Fibroblast of skin of left biceps (primary cell): Measurements from ENCODE around the gene INPP1.

Source experiments
- DNase-seq, 2 experiments: peaks; one replicate each; pipeline ENCODE4 v3.0.0-alpha.2; 2013; ENCODE audit warnings: low read depth in 2 of 2

INPP1 gene

DNA sequence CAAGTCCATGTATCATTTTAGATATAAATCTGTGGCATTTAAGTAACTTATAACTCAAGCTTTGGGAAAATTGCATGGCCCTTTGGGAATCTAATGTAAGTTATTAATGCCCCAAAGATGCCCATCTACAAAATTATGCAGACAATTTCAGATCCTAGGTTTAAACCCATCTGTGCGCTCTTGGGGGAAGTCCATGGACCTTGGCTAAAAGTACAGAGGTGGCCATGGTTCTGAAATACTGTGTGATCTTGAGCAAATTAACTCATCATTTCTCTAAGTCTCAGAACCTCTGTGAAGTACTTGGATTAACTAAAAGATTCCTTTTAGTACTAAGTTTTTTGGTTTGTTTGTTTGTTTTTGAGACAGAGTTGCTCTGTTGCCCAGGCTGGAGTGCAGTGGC lies 19.5 kb downstream of the INPP1 start:
- no peak for DNase-seq

DNA sequence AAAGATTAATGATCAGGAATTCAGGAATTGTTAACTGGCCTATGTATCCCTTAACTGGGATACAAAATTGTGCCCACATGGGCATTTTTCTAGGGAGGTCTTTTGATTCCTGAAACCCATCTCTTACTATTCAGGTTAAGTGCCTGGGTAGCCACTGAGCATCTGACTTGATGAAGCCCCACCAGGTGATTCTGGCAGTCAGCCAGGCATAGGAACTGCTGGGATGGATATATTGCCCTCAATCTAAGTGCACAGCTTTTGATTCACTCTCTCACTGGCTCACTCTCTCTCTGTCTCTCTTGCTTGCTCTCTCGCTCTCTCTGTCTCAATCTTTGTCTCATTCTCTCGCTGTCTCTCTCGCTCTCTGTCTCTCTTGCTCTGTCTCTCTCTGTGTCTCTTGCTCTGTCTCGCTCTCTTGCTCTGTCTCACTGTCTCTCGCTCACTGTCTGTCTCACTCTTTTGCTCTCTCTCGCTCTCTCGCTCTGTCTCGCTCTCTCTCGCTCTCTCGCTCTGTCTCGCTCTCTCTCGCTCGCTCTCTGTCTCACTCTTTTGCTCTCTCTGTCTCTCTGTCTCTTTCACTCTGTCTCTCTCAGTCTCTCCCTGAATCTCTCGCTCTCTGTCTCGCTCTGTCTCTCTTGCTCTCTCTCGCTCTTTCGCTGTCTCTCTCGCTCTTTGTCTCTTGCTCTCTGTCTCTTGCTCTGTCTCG lies 22.3 kb downstream of the INPP1 start:
- no peak for DNase-seq

DNA sequence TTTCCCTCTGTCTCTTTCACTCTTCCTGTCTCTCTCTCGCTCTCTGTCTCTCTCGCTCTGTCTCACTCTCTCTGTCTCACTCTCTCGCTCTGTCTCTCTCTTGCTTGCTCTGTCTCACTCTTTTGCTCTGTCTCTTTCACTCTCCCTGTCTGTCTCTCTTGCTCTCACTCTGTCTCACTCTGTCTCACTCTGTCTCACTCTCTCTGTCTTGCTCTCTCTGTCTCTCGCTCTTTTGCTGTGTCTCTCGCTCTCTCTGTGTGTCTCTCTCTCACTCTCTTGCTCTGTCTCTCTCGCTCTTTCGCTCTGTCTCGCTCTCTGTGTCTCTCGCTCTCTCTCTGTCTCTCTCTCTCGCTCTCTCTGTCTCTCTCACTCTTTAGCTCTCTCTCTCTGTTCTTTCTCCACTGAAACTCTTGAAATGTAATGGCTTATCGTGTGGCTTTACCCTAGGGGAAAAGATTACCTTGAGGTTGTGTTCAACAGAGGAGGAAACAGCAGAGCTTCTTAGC lies 22.9 kb downstream of the INPP1 start:
- DNase-seq, result no peak

DNA sequence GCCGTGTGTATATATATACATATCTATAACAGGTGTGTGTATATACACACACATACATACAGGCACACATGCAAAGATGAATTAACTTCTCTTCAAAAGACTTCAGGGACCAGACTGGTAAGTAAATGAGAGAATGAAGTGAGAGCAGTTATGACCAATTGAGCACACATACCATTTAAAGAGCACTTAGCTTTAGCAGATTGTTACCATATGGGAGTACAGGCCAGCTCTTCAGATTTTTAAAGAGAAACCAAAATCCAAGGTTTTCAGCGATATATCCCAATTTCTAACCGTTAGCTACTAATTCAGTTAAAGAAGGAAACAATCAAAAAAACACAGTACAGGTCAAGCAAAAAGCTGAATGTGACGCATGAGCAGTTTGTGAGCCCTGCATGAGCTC lies 23.7 kb downstream of the INPP1 start:
- no peak for DNase-seq

DNA sequence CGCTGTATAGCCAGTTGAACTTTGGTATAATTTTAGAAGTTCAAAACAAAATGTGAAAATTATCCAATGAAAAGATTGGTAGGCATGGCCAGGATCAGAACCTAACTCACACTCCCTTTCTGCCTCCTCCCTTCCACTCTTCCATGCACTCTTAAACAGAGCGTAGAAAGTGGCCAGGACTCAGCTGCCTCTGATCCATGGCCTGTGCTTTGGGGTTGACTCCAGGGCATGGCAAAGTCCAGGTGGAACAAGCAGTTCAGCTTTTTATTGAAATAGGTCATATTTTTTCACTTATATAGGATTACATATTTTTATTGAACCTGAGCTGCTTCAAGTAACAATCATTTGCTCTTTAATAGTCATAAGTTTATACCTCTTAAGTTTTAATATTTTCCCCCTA lies 26.2 kb downstream of the INPP1 start:
- no peak for DNase-seq

DNA sequence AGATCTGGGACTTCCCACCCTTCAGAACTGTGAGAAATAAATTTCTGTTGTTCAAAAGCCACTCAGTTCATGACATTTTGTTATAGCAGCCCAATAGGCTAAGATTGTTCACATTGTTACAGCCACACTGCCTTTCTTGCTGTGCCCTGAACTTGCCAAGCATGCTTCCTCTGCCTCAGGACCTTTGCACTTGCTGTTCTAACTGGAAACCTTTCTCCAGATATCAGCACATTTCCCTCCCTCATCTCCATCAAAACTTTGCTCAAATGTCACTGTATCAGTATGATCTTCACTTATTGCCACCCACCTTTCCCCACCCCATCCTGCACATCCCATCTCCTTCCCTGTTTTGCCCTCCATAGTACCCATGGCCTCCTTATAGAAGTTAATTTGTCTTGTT lies 32.7 kb downstream of the INPP1 start:
- no peak for DNase-seq

DNA sequence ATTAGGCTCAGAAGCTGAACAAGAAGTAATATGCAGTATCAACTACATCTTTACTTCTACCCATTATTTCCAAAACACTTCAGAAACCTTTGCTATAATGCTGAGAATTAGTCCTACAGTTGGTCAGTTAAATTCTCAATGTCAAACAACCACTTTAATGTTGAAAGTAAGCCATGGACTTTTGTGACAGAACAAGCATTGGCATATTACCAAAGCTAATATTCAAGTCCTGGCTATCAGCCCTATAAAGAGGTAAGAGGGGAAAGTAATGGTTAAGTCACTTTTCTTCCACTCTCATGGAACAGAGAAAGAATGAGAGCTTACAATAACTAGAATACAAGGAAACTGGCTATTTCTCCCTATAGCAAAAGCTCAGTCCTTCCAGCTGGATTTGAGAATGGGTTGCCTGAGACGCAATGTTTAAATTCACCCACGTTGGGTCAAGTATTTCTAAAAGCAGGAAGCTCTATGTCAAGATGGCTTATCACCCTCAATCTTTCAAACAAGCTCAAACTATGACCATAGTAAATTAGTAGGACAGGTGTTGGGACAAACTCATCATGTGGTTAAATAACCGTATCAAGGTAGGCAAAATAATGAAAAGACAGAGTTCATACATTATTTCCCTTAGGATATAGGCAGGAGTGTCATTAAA lies 33.3 kb downstream of the INPP1 start:
- DNase-seq, result no peak

DNA sequence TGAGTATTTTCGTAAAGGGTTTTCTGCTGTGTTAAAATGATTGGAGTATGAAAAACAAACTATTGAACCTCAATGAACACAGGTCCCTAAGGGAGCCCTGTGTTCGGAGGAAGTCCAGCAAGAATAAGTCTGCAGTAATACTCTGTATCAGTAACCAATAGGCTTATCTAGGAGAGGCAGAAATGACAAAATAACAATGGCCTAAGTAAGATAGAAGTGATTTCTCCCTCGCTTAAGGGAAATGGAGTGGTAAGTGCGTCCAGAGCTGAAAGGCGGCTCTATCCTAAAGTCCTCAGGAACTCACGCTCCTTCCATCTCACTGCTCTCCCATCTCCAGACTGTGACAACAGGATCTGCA lies 35.5 kb downstream of the INPP1 start:
- DNase-seq, result no peak

DNA sequence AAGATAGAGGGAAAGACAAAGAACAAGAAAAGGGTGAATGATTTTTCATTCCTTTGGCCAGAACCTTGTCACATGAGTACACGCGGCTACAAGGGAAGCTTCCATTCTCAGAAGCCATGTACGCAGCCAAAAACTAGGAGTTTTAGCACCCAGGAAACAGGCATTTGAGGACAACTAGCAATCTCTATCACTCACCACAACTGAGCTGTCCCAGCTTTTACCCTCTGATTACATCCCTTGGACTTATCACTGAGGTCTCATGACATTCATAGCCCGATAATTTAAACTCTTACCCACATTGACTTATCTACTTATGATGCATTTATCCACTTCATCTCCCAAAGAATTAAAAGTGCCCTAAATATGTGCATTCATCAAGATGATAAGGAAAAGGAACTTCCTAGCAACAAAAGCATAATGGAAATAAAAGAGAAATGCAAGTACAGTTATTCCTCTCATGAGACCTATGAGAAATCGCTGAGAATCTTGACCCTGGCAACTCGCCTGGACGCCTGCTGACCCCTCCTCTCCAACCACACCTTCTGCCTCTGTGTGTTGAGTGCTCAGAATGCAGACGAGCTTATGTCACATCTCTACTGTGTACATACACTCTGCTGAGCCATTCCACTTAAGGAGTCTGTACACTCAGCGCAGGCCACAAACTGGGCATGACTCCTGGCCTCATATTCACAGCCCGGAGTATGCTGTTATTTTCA lies 36.0 kb downstream of the INPP1 start:
- peak; percentile 30 to 33 for DNase-seq

DNA sequence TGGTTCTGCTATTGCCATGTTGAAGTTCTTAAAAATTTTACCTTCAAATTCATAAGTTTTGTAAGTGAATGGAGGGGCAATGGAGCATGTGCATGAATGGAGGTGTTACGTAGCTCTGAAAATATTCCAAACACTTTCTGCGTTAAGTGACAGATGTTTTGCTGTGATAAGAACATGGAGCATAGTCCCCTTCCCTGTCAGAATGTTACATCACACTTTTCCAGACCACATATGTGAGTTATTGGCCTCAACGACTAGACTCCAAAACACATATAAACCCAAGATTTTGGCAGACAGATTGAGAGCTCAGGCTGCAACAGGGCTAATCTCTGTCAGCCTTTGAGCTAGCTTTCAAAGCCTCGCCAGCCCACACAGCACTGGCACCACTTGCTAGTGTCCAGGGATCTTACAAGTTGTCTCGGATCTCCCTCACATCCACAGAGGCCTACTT lies 37.6 kb downstream of the INPP1 start:
- no peak for DNase-seq

DNA sequence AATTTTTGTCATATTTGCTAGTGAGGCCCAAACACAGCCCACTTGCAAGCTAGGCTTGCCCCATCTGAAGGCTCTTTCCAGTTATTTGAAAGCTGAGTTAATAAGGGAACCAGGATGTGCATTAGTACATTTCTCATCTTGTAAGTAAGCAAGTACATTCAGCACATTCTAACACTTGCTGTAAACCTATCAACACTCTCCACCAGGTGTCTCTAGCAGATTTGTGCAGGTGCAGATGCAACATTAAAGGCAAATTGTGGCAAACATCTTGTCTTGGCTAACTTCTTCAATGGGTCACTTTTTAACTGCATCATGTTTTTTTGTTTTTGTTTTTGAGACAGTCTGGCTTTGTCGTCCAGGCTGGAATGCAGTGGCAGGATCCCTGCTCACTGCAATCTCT lies 39.5 kb downstream of the INPP1 start:
- no peak for DNase-seq

DNA sequence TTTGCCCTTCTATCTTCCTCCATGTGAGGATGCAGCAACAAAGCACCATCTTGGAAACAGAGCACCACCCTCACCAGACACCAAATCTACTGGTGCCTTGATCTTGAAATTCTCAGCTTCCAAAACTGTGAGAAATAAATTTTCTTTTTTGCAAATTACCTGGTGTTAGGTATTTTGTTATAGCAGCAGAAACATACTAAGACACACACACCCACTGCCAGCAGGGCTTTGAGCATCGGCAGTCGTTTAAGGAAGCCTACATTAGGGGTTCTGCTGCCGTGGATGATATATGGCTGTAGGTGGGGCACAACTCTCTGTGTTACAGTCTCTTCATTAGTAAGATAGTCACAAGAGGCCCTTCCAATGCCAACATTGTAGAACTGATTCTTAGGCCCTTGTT lies 44.0 kb downstream of the INPP1 start:
- DNase-seq, result no peak

DNA sequence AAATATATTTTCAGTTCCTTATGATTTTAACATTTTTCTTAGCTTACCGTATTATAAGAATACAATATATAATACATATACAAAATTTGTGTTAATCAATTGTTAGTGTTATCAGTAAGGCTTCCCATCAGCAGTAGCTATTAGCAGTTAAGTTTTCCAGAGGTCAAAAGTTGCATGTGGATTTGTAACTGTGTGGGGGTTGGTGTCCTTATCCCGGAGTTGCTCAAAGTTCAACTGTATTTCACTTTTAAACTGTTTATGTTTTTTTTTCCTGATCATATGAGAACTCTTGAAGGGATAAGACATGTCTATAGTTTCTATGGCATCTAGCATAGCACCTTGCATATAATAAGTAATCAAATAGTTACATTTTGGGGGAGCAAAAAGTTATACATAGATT lies 52.9 kb downstream of the INPP1 start:
- DNase-seq, result no peak

DNA sequence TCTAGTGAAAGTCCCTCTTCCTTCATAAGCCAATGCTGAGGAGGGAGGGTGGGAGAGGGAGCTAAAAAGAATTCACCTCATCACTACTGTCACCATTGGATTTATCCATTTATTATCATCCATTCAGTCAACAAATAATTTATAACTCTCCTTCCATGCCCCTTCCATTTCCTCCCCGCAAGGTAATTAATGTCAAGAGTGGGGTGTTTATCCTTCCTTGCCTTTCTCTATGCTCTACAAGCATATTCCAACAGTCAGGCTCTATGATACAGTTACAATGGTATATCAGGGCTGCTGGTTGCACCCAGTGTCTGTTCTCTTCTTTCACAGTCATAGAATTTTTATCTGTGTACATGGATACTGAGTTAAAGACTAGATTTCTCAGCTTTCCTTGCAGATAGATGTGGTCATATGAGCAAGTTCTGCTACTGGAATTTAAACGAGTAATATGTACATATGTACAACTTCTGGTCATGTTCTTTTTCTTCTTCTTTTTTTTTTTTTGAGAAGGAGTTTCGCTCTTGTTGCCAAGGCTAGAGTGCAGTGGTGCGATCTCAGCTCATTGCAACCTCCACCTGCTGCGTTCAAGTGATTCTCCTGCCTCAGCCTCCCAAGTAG lies 59.7 kb downstream of the INPP1 start:
- no peak for DNase-seq

DNA sequence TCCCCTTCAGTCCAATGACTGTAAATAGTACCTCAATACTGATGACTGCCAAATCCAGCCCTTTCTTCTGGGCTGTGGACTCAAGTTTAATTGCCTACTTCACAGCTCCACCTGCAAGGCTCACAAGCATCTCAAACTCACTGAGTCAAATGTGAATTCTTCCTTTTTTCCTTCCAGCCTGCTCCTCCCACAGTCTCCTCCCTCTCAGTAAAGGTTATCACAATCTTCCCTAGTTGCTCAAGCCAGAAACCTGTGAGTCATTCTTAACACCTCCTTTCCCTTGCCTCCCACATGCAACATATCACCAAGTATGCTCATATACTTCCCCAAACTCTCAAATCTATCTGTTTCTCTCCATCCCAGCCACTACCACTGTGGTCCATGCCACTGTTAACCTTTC lies 61.1 kb downstream of the INPP1 start:
- no peak for DNase-seq

DNA sequence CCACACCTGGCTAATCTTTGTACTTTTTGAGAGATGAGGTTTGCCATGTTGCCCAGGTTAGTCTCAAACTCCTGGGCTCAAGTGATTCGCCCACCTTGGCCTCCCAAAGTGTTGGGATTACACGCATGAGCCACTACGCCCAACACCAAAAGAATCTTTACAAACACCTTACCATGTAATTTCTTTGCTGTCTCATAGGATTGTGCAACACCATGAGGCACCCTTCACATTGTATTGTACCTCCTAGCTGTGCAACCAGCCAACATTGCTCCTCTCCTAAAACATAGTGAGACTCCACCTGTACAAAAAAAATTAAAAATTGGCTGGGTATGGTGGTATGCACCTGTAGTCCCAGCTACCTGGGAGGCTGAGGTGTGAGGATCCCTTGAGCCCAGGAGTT lies 61.7 kb downstream of the INPP1 start:
- no peak for DNase-seq

DNA sequence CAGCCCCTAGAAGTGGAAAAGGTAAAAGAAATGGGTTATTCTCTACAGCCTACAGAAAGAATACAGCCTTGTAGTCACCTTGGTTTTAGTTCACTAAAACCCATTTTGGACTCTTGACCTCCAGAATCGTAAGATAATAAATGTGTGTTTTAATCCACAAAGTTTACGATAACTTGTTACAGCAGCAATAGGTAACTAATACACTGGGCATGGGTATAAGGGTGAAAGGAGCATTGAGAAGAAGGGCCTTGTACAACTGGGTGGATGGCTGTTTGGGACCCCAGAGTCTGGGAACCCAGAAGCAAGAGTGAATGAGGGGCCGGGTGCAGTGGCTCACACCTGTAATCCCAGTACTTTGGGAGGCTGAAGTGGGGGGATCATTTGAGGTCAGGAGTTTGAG lies 62.6 kb downstream of the INPP1 start:
- DNase-seq, result no peak

DNA sequence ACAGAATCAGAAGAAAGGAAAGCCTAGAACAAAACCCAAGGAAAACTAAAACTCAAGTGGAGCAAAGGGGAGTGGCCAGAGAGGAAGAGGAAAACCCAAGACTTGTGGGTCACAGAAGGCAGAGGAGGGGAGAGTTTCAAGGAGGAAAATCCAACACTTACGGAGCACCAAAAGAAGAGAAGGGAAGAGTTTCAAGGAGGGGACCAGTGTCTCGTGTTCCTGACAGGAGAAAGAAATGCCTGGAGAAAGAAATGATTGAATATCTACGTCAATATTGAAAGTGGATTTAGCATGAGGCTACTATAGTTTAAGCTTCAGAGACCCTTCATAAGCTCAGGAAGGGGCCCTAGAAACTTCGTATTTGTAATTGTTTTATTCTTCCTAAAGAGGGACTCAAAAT lies 63.4 kb downstream of the INPP1 start:
- DNase-seq, result no peak

DNA sequence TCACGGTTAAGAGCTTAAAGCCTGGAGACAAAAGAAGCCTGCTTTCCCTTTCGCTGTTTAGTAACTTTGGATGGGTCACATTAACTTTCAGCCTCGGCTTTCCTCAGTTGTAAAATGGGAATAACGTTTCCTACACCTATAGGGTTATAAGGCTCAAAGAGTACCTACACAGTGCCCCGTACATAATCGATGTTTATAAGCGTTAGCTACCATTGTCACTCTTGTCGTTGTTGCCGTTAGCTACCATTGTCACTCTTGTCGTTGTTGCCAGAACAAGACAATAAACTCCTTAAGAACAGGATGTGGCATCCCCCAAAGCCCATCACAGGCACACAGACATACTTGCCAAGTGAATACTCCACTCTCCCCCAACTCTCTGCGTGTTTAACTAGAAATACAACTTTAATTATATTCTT lies 63.9 kb downstream of the INPP1 start:
- no peak for DNase-seq

DNA sequence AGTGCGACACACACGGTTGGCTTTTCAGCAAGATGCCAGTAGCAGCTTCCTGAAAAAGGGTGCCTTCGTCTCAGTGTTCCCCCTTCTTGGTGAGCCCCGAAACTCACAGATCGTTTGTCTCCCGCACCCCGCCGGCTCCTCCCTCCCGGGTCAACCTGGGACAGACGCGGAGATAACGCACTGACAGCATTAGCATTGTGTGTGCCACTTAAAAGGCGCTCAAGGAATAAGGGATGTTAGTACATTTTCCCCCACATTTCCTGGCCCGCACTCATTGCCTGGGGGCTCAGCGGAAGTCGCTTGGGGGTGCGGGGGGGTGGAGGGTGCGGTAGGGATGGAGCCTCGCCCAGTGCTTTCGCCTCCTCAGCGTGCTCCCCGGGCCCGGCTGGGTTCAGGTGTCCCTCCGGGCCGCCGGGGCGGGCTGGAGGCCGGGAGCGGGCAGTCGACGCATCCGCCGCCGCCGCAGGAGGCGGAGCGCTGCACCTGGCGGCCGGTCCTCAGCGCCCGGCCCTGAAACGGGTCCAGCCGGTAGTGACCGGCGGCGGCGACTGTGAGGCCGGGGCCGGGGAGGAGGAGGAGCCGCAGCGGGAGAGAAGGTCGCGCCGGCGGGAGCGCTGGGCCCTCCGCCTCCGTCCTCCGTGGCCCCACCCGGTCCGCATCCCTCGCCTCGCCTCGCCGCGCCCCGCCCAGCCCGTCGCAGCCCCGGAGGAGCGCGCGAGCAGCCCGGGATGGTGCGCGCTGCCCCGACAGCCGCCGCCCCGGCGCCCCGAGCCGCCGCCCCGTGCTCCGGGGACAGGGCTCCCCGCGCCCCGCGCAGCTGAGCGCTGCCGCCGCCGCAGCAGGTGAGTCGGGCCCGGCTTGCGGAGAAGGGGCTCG lies 64.5 kb downstream of the INPP1 start, which contains the start of gene MFSD6:
Gene MFSD6, plus strand, starts transcription at position 694 of the 876 bp plus-strand sequence. CDS start 27,675 bp downstream, outside the sequence.
- DNase-seq, result no peak

DNA sequence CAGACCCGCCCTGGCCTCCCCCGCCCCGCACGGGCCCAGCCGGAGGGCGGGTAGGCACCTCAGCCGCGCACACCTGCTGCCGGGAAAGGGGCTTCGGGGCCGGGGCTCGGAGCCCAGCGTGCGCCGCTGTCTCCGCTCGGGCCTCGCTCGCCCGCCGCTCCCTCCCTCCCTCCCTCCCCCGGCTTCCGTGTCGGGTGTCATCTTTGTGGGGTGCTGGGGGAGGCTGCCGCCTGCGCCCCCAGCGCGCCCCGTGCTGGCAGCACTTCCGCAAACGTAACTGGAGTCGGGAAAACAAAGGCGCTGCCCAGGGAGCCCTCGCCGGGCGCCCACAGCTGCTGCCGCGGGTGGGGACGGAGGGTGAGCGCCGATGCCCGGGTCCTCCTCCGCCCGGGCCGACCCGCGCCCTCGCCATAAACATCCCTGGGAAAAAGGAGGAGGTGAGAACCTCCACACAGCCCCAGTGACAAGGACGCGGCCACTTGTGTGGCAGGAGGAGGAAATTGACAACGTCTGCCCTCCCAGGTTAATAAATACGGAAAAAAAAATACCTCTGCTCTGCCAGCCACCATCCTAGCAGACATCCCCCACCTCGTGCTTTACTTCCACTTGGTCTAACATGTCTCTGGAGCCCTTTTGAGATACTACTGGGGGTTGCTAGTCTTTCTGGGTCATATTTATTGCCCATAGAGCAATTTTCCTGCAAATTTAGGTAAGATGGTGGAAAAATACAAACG lies 65.3 kb downstream of the INPP1 start:
- DNase-seq, result no peak
